Tibial nerve (tissue), 4 donors: Measurements from ENCODE around the gene FXYD6.

Experiments used
- EP300 ChIP-seq, 2 donors: sonication (generic); formaldehyde crosslinking; IDR thresholded peaks; one replicate each; pipeline ENCODE4 v1.6.1; 2017; ENCODE audit warnings: antibody characterized with exemption in 2 of 2, mild to moderate bottlenecking in 1 of 2
- POLR2A ChIP-seq, 2 donors: fragments of 450-650 bp; IDR thresholded peaks; one replicate each; pipeline ENCODE4 v1.6.1; 2017; ENCODE audit warnings: antibody characterized with exemption in 2 of 2, mild to moderate bottlenecking in 2 of 2, moderate library complexity in 2 of 2
- TF ChIP-seq, protein P1 (sequence below), 5 experiments: fragments of 200-600 bp in 3 of 5; fragments of 450-650 bp in 2 of 5; sonication (generic) in 3 of 5; IDR thresholded peaks; one replicate each; pipeline ENCODE4 v1.5.1; 2016 to 2019; ENCODE audit warnings: antibody characterized with exemption in 5 of 5, mild to moderate bottlenecking in 3 of 5, moderate library complexity in 2 of 5

DNA sequence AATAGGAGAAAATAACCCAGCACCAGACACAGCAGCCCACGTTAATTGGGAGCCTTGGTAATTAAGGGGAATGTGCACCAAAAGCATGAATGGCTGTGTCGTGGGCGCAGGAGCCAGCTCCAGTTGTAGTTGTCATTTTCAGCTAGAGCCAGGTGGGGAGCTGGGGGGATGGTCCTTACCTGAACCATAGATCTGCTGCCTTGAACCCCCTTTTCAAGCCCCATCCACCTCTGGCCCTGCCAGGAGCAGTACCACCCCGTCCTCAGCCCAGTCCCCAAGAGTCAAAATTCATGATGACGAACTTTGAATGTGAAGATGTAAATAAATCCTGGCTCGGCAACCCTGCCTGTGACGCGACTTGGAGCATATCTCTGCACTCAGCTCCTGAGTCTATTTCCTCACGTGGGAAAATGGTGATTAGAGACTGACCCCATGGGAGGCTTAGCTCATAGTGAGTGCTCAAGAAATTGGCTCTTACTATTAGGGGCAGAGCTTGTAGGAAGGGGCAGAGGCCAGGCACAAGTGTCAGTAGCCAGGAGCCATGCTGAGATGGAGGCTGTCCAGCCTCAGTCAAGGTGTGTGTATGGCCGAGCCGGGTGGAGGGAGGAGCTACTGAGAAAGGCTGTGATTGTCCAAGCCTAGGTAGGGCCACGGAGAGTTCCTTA is 794 bp upstream of the FXYD6 start:
- TF ChIP-seq, protein P1, sequence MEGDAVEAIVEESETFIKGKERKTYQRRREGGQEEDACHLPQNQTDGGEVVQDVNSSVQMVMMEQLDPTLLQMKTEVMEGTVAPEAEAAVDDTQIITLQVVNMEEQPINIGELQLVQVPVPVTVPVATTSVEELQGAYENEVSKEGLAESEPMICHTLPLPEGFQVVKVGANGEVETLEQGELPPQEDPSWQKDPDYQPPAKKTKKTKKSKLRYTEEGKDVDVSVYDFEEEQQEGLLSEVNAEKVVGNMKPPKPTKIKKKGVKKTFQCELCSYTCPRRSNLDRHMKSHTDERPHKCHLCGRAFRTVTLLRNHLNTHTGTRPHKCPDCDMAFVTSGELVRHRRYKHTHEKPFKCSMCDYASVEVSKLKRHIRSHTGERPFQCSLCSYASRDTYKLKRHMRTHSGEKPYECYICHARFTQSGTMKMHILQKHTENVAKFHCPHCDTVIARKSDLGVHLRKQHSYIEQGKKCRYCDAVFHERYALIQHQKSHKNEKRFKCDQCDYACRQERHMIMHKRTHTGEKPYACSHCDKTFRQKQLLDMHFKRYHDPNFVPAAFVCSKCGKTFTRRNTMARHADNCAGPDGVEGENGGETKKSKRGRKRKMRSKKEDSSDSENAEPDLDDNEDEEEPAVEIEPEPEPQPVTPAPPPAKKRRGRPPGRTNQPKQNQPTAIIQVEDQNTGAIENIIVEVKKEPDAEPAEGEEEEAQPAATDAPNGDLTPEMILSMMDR (IDR thresholded peaks at IDR 0.05): no peak
- TF ChIP-seq POLR2A (IDR thresholded peaks at IDR 0.05) (no peak), EP300 (IDR thresholded peaks at IDR 0.05) (no peak)
